ENCODE measurements around the gene KRTAP2-4.
"Not testable (repeated sequence)": the region's sequence is repeated elsewhere in the genome, so short reads cannot be mapped to it uniquely, and the experiment has no call there.

Gene KRTAP2-4

DNA sequence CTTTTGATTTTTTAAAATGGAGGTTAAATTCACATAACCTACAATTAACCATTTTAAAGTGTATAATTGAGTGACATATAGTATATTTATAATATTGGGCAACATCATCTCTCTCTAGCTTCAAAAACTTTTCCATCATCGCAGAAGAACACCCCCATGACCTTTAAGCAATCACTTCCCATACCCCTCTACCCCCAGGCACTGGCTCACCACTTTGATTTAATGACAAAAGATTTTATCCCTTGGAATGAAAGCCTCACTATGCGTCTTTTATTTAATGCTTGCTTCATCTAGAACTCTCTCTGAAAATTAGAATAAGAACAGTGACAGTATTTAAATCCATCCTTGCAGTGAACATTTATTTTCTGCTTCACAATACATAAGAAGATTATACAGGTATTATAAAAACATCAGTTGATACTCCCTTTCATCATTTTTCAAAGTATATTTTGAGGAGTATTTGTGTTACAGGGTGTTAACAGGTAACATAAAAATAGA lies 27.8 kb downstream of the KRTAP2-4 start:
- ChIA-PET CTCF (interaction anchor here (0.6 kb wide), 1 partner anchor 82 kb away, joined by 3 read pairs; no protein-coding TSS in a partner anchor), POLR2A (ENCODE audit: low non-redundant PET) (no interaction called here)
- TF ChIP-seq, protein P1, sequence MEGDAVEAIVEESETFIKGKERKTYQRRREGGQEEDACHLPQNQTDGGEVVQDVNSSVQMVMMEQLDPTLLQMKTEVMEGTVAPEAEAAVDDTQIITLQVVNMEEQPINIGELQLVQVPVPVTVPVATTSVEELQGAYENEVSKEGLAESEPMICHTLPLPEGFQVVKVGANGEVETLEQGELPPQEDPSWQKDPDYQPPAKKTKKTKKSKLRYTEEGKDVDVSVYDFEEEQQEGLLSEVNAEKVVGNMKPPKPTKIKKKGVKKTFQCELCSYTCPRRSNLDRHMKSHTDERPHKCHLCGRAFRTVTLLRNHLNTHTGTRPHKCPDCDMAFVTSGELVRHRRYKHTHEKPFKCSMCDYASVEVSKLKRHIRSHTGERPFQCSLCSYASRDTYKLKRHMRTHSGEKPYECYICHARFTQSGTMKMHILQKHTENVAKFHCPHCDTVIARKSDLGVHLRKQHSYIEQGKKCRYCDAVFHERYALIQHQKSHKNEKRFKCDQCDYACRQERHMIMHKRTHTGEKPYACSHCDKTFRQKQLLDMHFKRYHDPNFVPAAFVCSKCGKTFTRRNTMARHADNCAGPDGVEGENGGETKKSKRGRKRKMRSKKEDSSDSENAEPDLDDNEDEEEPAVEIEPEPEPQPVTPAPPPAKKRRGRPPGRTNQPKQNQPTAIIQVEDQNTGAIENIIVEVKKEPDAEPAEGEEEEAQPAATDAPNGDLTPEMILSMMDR (conservative IDR thresholded peaks at IDR 0.05; ENCODE audit: low read depth), result no peak
- no peak overlapping the region for H3K27ac ChIP-seq
- no peak for DNase-seq (ENCODE audit: low spot score)

DNA sequence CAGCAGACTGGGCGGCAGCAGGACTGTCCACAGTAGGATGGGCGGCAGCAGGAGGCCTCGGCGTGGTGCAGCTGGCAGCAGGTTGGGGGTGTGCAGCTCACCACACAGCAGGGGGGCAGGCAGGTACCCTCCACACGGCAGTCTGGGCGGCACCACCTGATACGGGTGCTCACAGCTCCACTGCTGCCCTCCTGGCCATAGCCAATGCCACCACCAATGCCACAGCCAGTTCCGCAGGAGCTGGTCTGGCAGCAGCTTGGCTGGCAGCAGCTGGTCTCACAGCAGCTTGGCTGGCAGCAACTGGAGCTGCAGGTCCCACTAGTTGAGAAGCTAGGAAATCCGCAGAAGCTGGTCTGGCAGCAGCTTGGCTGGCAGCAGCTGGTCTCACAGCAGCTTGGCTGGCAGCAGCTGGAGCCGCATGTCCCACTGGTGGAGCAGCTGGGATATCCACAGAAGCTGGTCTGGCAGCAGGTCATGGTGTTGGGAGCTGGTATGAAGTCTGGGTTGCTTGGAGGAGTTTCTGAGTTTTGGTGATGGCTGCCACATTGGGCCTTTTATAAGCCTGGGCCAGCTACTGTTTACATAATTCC lies 31.2 kb downstream of the KRTAP2-4 start, which contains the start of gene KRTAP1-3:
KRTAP1-3 (minus strand) TSS at position 529 of the 590 bp plus-strand sequence; CDS start at position 476, 53 bp downstream.
- CTCF ChIA-PET, result not testable (repeated sequence)

DNA sequence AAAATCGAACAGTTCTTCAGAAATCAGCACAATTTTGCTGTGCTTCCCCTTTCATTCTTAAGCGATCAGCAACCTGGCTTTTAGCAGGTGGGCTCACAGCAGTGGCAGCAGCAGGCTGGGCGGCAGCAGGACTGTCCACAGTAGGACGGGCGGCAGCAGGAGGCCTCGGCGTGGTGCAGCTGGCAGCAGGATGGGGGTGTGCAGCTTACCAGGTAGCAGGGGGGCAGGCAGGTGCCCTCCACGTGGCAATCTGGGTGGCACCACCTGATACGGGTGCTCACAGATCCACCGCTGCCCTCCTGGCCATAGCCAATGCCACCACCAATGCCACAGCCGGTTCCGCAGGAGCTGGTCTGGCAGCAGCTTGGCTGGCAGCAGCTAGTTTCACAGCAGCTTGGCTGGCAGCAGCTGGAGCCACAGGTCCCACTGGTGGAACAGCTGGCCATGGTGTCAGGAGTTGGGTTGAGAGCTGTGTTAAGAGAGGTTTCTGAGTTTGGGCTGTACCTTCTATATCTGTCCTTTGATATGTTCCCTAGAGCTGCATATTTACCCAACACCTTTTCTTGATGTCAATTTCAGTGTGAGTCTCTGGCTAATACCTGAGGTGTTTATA lies 35.9 kb downstream of the KRTAP2-4 start, which contains the start of gene KRTAP1-4:
KRTAP1-4 (minus strand) TSS at position 563 of the 613 bp plus-strand sequence; CDS start at position 446, 117 bp downstream.
- TF ChIP-seq, protein P1 (conservative IDR thresholded peaks at IDR 0.05; ENCODE audit: low read depth), result no peak
- H3K27ac ChIP-seq, result no peak within 1 kb of the TSS
- no peak for DNase-seq (ENCODE audit: low spot score)
- ChIA-PET POLR2A (ENCODE audit: low non-redundant PET) (no interaction called here), CTCF (interaction anchor here (0.6 kb wide), 1 partner anchor 24 kb away, joined by 3 read pairs; no protein-coding TSS in a partner anchor)

More for the DNA sequence above, 31.2 kb downstream of the KRTAP2-4 start, which contains the start of gene KRTAP1-3:
- H3K27ac ChIP-seq; POLR2A ChIA-PET (ENCODE audit: low non-redundant PET); DNase-seq (ENCODE audit: low spot score): not testable (repeated sequence)

DNA sequence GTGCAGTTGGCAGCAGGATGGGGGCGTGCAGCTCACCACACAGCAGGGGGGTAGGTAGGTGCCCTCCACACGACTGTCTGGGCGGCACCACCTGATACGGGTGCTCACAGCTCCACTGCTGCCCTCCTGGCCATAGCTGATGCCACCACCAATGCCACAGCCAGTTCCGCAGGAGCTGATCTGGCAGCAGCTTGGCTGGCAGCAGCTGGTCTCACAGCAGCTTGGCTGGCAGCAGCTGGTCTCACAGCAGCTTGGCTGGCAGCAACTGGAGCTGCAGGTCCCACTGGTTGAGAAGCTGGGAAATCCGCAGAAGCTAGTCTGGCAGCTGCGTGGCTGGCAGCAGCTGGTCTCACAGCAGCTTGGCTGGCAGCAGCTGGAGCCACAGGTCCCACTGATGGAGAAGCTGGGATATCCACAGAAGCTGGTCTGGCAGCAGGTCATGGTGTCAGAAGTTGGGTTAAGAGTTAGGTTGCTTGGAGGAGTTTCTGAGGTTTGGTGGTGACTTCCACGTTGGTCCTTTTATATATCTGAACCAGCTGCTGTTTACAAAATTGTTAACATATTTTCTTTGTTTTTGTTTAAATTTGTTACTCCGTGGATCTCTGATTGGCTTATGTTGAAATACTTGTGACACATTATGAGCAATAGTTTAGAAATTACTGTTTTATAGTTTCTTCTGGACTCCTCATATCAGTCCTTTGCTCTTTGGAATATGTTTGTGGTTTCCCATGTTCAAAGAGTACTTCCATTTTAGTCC lies 38.8 kb downstream of the KRTAP2-4 start, which contains the start of gene KRTAP1-5:
KRTAP1-5 (minus strand) TSS at position 494 of the 757 bp plus-strand sequence; CDS start at position 441, 53 bp downstream.
- ChIA-PET CTCF (interaction anchor here (0.6 kb wide), 1 partner anchor 1400 kb away, joined by 3 read pairs; the partner anchor contains the start of gene PPP1R1B), POLR2A (ENCODE audit: low non-redundant PET) (no interaction called here)
- no peak for DNase-seq (ENCODE audit: low spot score)
- peak within 1 kb of the TSS; percentile 27; the same call in 1 of the 2 replicates for H3K27ac ChIP-seq
- TF ChIP-seq, protein P1 (conservative IDR thresholded peaks at IDR 0.05; ENCODE audit: low read depth), result no peak

DNA sequence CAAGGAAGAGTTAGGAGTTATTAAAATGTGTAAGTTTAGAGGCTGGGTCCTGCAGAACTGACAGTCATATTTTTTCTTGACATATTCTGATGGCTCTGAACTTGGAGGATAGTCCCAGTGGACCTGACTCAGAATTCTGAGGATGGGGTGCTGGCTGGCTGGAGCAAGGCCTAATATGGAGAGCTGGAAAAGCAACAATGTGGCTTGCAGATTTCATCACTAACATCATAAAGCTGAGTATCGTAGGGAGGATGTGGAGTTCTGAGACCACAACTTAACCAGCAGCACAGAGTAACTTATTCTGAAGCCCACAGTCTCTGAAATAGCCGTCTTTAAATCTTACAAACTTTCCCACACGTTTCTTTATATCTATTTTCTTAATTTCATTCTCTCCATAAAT lies 41.0 kb downstream of the KRTAP2-4 start:
- DNase-seq (ENCODE audit: low spot score), result no peak
- no peak overlapping the region for H3K27ac ChIP-seq
- CTCF ChIA-PET, result no interaction called here
- TF ChIP-seq, protein P1 (conservative IDR thresholded peaks at IDR 0.05; ENCODE audit: low read depth), result no peak
- POLR2A ChIA-PET (ENCODE audit: low non-redundant PET), result no interaction called here

DNA sequence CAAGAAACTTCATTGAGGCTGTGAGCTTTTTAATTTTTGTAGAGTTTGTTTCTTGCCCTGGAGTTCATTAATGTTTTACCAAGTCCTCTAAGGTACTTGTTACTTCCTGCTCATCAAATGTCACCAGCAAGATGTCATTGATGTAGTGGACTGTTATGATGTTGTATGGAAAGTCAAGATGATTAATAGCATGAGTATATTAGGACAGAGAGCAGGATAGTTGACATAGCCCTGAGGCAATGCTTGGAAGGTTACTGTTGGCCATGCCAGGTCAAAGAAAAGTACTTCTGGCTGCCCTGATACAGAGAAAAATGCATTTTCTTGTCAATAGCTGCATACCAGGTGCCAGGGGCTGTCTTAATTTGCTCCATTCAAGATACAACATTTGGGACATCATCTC lies 45.3 kb downstream of the KRTAP2-4 start:
- TF ChIP-seq, protein P1 (conservative IDR thresholded peaks at IDR 0.05; ENCODE audit: low read depth), result no peak
- H3K27ac ChIP-seq, result no peak overlapping the region
- CTCF ChIA-PET, result interaction anchor here (1.1 to 1.2 kb wide), 2 partner anchors 38 to 303 kb away, joined by 3 to 4 read pairs; no protein-coding TSS in a partner anchor
- no peak for DNase-seq (ENCODE audit: low spot score)
- POLR2A ChIA-PET (ENCODE audit: low non-redundant PET), result no interaction called here

Measured in RWPE1 (cell line).